ENCODE data around the gene ZNF804A.
"Not testable (repeated sequence)": the region's sequence is repeated elsewhere in the genome, so short reads cannot be mapped to it uniquely, and the experiment has no call there.

Gene ZNF804A

GRCh38 chr2:184689638-184690037 is 91.3 kb downstream of the ZNF804A start:
- in situ Hi-C loops (cut with MboI; ENCODE audit: low pct_unique_long_range_greater_than_20kb, low sequenced_read_pairs) = no loop called here
- DNase-seq = no peak

GRCh38 chr2:184692141-184692734 is 93.9 kb downstream of the ZNF804A start:
- DNase-seq = no peak
- in situ Hi-C loops (cut with MboI; ENCODE audit: low pct_unique_long_range_greater_than_20kb, low sequenced_read_pairs) = no loop called here

GRCh38 chr2:184696644-184697043 is 98.3 kb downstream of the ZNF804A start:
- in situ Hi-C loops (cut with MboI; ENCODE audit: low pct_unique_long_range_greater_than_20kb, low sequenced_read_pairs) = no loop called here
- no peak for DNase-seq

- DNase-seq = no peak
- in situ Hi-C loops (cut with MboI; ENCODE audit: low pct_unique_long_range_greater_than_20kb, low sequenced_read_pairs) = no loop called here
Observed at GRCh38 chr2:184698476-184698875, 100.1 kb downstream of the ZNF804A start.

GRCh38 chr2:184721881-184722280 is 123.6 kb downstream of the ZNF804A start:
- no peak for DNase-seq
- in situ Hi-C loops (cut with MboI; ENCODE audit: low pct_unique_long_range_greater_than_20kb, low sequenced_read_pairs) = no loop called here

GRCh38 chr2:184727813-184728212 is 129.5 kb downstream of the ZNF804A start:
- in situ Hi-C loops (cut with MboI; ENCODE audit: low pct_unique_long_range_greater_than_20kb, low sequenced_read_pairs) = no loop called here
- no peak for DNase-seq

GRCh38 chr2:184728411-184728810 is 130.1 kb downstream of the ZNF804A start:
- in situ Hi-C loops (cut with MboI; ENCODE audit: low pct_unique_long_range_greater_than_20kb, low sequenced_read_pairs) = no loop called here
- no peak for DNase-seq

- in situ Hi-C loops (cut with MboI; ENCODE audit: low pct_unique_long_range_greater_than_20kb, low sequenced_read_pairs) = no loop called here
- no peak for DNase-seq
Observed at GRCh38 chr2:184729581-184729980, 131.3 kb downstream of the ZNF804A start.

- in situ Hi-C loops (cut with MboI; ENCODE audit: low pct_unique_long_range_greater_than_20kb, low sequenced_read_pairs) = no loop called here
- no peak for DNase-seq
Observed at GRCh38 chr2:184730288-184730687, 132.0 kb downstream of the ZNF804A start.

- in situ Hi-C loops (cut with MboI; ENCODE audit: low pct_unique_long_range_greater_than_20kb, low sequenced_read_pairs) = no loop called here
- no peak for DNase-seq
Observed at GRCh38 chr2:184734338-184734737, 136.0 kb downstream of the ZNF804A start.

- DNase-seq = no peak
- in situ Hi-C loops (cut with MboI; ENCODE audit: low pct_unique_long_range_greater_than_20kb, low sequenced_read_pairs) = no loop called here
Observed at GRCh38 chr2:184735611-184736010, 137.3 kb downstream of the ZNF804A start.

- no peak for DNase-seq
- in situ Hi-C loops (cut with MboI; ENCODE audit: low pct_unique_long_range_greater_than_20kb, low sequenced_read_pairs) = no loop called here
Observed at GRCh38 chr2:184743096-184743495, 144.8 kb downstream of the ZNF804A start.

GRCh38 chr2:184756161-184756560 is 157.8 kb downstream of the ZNF804A start:
- DNase-seq = no peak
- in situ Hi-C loops (cut with MboI; ENCODE audit: low pct_unique_long_range_greater_than_20kb, low sequenced_read_pairs) = no loop called here

- peak; percentile 5 for DNase-seq
- in situ Hi-C loops (cut with MboI; ENCODE audit: low pct_unique_long_range_greater_than_20kb, low sequenced_read_pairs) = no loop called here
Observed at GRCh38 chr2:184756885-184757284, 158.6 kb downstream of the ZNF804A start.

GRCh38 chr2:184759557-184760255 is 161.4 kb downstream of the ZNF804A start:
- DNase-seq; in situ Hi-C loops (cut with MboI; ENCODE audit: low pct_unique_long_range_greater_than_20kb, low sequenced_read_pairs): not testable (repeated sequence)

GRCh38 chr2:184760931-184761330 is 162.6 kb downstream of the ZNF804A start:
- in situ Hi-C loops (cut with MboI; ENCODE audit: low pct_unique_long_range_greater_than_20kb, low sequenced_read_pairs) = no loop called here
- no peak for DNase-seq

- in situ Hi-C loops (cut with MboI; ENCODE audit: low pct_unique_long_range_greater_than_20kb, low sequenced_read_pairs) = no loop called here
- DNase-seq = no peak
Observed at GRCh38 chr2:184765112-184765895, 167.0 kb downstream of the ZNF804A start.

GRCh38 chr2:184767059-184767458 is 168.7 kb downstream of the ZNF804A start:
- DNase-seq = no peak
- in situ Hi-C loops (cut with MboI; ENCODE audit: low pct_unique_long_range_greater_than_20kb, low sequenced_read_pairs) = no loop called here

GRCh38 chr2:184769023-184769422 is 170.7 kb downstream of the ZNF804A start:
- in situ Hi-C loops (cut with MboI; ENCODE audit: low pct_unique_long_range_greater_than_20kb, low sequenced_read_pairs) = no loop called here
- DNase-seq = no peak

GRCh38 chr2:184769686-184770085 is 171.4 kb downstream of the ZNF804A start:
- no peak for DNase-seq
- in situ Hi-C loops (cut with MboI; ENCODE audit: low pct_unique_long_range_greater_than_20kb, low sequenced_read_pairs) = no loop called here

All from KBM-7 (cell line).